ENCODE results near the gene TNFSF4. TPM values are rescaled to one million over a fixed set of nuclear protein-coding genes. Genes with fewer than 3 reads are reported as not detected.

TNFSF4 gene
- polyA plus RNA-seq, 1 donor from 2014 or later: 1.0 TPM

GRCh38 chr1:173139706-173140105 lies 67.4 kb downstream of the TNFSF4 start:
- Histone ChIP-seq H3F3A (ENCODE audit: insufficient read depth, low read length, poor library complexity, severe bottlenecking) (no peaks in the 10 kb centered on the region), H3K79me2 (replicated peaks; ENCODE audit: insufficient read depth, low read length) (no peaks in the 10 kb centered on the region)

GRCh38 chr1:173137107-173137706 lies 69.9 kb downstream of the TNFSF4 start:
- Histone ChIP-seq H3K27ac (ENCODE audit: low read length) (no peak overlapping the region), H3K9me2 (ENCODE audit: insufficient read depth, low read length) (no peaks in the 10 kb centered on the region), H3K4me2 (ENCODE audit: low read length) (no peak overlapping the region), H3K9ac (ENCODE audit: low read length) (no peak overlapping the region), H3K27me3 (ENCODE audit: insufficient read depth, low read depth, low read length) (no peaks in the 10 kb centered on the region), H3K36me3 (ENCODE audit: insufficient read depth, low read length) (no peaks in the 10 kb centered on the region), H4K20me1 (ENCODE audit: insufficient read depth) (no peaks in the 10 kb centered on the region), H3F3A (ENCODE audit: insufficient read depth, low read length, poor library complexity, severe bottlenecking) (no peaks in the 10 kb centered on the region), H3K79me2 (replicated peaks; ENCODE audit: insufficient read depth, low read length) (no peaks in the 10 kb centered on the region), H3K4me3 (ENCODE audit: low read length) (no peak overlapping the region), H2AFZ (ENCODE audit: low read depth, low read length) (no peak overlapping the region), H3K9me3 (ENCODE audit: low read length) (no peaks in the 10 kb centered on the region)
- TF ChIP-seq EZH2 (IDR thresholded peaks at IDR 0.05; ENCODE audit: borderline replicate concordance, insufficient read depth, low read length, poor library complexity, severe bottlenecking): no peak
- TF ChIP-seq SMC3 (conservative IDR thresholded peaks at IDR 0.05; ENCODE audit: poor library complexity): no peak
- no peak for TF ChIP-seq POLR2AphosphoS5 (IDR thresholded peaks at IDR 0.05)
- no peak for TF ChIP-seq CTCF (IDR thresholded peaks at IDR 0.05; ENCODE audit: poor library complexity, severe bottlenecking)
- no peak for TF ChIP-seq MXI1 (conservative IDR thresholded peaks at IDR 0.05; ENCODE audit: poor library complexity, severe bottlenecking)
- TF ChIP-seq RAD21 (conservative IDR thresholded peaks at IDR 0.05): no peak
- no peak for TF ChIP-seq EP300 (conservative IDR thresholded peaks at IDR 0.05; ENCODE audit: poor library complexity, severe bottlenecking)
- TF ChIP-seq TAF1 (IDR thresholded peaks at IDR 0.05; ENCODE audit: low read depth): no peak

More at GRCh38 chr1:173139706-173140105, 67.4 kb downstream of the TNFSF4 start:
- TF ChIP-seq EZH2 (IDR thresholded peaks at IDR 0.05; ENCODE audit: borderline replicate concordance, insufficient read depth, low read length, poor library complexity, severe bottlenecking) (no peak), RAD21 (conservative IDR thresholded peaks at IDR 0.05) (no peak), MXI1 (conservative IDR thresholded peaks at IDR 0.05; ENCODE audit: poor library complexity, severe bottlenecking) (no peak), CTCF (IDR thresholded peaks at IDR 0.05; ENCODE audit: poor library complexity, severe bottlenecking) (no peak), SMC3 (conservative IDR thresholded peaks at IDR 0.05; ENCODE audit: poor library complexity) (no peak), TAF1 (IDR thresholded peaks at IDR 0.05; ENCODE audit: low read depth) (no peak), POLR2AphosphoS5 (IDR thresholded peaks at IDR 0.05) (no peak), REST (IDR thresholded peaks at IDR 0.05; ENCODE audit: borderline replicate concordance) (no peak), EP300 (conservative IDR thresholded peaks at IDR 0.05; ENCODE audit: poor library complexity, severe bottlenecking) (no peak)
- H4K20me1 ChIP-seq (ENCODE audit: insufficient read depth): no peaks in the 10 kb centered on the region
- no peaks in the 10 kb centered on the region for H3K9me2 ChIP-seq (ENCODE audit: insufficient read depth, low read length)
- no peak overlapping the region for H3K4me2 ChIP-seq (ENCODE audit: low read length)
- no peak overlapping the region for H3K9ac ChIP-seq (ENCODE audit: low read length)
- no peak overlapping the region for H3K27ac ChIP-seq (ENCODE audit: low read length)
- no peaks in the 10 kb centered on the region for H3K27me3 ChIP-seq (ENCODE audit: insufficient read depth, low read depth, low read length)
- H3K9me3 ChIP-seq (ENCODE audit: low read length): peaks cover under 1% of the 10 kb centered on the region
- no peaks in the 10 kb centered on the region for H3K36me3 ChIP-seq (ENCODE audit: insufficient read depth, low read length)
- no peak overlapping the region for H2AFZ ChIP-seq (ENCODE audit: low read depth, low read length)
- H3K4me3 ChIP-seq (ENCODE audit: low read length): no peak overlapping the region
